GM21515 (cell line): Measurements from ENCODE around the gene TXNRD1.
"Not testable (repeated sequence)": the region's sequence is repeated elsewhere in the genome, so short reads cannot be mapped to it uniquely, and the experiment has no call there.

Source experiments
- ATAC-seq: cut with Tn5 transposase; IDR thresholded peaks from one replicate; pipeline ENCODE4 v1.9.1; 2021; ENCODE audit not compliant: unreplicated experiment

Gene TXNRD1

DNA sequence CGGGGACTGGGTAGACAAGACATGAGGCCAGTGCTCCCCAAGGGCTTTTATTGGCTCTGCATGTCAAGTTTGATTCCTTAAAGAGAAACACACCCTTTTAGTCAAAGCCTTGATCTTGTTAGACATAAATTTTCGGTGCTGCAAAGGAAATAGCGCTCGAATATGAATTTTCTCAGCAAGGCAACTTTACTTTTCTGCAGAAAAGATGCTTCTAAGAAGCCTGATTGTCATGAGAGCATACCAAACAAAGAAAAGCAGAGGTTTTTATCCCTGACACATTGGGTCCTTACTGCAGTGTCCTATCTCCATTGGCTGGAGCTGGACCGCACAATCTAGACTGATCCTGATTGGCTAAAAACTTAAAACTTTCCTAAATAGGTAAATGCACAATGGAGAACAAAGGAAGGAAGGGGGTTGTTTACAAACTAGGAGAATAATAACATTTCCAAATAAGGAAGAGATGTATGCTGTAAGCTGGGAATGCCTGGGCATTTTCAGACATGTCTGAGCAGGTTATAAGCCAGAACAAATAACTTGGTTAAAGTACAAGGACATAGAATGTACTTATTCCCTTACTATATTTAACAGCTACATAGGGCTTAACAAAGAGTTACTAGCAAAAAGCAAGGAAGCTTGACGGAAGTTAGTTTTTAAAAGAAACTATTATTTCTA lies 17.2 kb downstream of the TXNRD1 start:
- no peak for ATAC-seq

DNA sequence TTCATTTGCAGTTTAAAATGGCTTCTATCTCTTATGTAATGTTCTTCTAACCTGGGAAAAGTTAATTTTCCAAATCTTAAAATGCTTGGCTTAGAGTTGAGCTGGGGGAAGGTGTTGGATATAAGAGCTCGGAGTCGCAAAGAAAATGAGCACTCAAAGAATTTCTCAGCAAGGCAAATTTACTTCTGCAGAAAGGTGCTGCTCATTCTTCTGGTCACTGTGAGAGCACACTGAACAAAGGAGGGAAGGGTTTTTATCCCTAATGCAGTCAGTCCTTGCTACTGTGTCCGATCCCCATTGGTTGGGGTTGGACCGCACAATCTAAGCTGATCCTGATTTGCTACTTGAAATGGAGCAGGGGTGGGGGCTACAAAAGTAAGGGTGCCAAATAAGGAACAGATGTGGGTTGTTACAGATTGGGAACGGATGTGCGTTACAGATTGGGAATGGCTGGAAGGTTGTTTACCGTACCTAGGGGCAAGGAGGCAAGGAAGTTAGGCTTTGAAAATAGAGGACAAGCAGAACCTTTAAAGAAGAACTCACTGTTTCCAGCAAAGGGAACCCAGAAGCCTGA lies 19.4 kb downstream of the TXNRD1 start:
- ATAC-seq, result no peak

DNA sequence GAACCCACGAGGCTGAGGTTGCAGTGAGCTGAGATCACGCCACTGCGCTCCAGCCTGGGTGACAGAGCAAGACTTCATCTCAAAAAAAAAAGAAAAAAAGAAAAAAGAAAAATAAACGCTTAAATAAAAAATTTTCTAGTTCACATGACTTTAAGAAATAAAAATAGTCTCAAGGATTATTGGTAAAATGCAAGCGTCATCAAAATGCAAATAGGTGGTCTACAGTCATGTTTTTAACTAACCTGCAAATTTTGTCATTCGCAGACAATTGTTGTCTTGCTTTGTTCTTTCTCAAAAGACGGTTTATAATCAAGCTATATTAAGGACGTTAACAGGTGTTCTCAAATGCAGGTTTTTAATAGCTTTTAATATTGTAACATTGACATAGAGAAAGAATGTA lies 22.4 kb downstream of the TXNRD1 start:
- no peak for ATAC-seq

DNA sequence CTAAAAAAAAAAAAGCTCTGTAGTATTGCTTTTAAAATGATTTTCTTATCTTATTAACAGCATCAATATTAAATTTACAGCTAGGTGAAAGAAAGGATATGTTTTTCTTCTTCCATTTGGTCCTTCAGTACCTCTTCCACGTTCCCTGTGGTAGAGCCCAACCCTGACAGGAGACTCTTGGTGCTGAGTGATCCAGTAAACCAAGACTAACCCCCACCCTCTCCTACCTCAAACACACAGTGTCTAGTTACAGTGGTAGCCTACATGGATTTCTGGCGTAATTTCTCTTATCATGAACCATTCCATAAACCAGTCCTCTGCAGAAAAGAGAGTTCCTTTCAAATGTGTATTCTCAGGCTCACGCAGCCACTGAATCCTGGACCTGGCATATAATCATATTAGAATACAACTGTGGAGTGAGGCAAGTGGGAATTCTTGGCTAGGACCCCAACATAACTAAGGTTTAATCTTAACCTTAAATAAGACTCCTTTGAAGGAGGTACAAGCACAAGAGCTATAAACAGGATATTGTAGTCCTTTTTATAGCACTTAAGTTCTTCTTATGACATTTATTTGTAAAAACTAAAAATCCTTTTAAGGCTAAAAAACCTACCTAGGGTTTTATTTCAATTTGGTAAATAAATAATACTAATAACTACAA lies 27.1 kb downstream of the TXNRD1 start:
- ATAC-seq, result no peak

GRCh38 chr12:104243551-104243950 lies 28.0 kb downstream of the TXNRD1 start:
- ATAC-seq, result no peak

DNA sequence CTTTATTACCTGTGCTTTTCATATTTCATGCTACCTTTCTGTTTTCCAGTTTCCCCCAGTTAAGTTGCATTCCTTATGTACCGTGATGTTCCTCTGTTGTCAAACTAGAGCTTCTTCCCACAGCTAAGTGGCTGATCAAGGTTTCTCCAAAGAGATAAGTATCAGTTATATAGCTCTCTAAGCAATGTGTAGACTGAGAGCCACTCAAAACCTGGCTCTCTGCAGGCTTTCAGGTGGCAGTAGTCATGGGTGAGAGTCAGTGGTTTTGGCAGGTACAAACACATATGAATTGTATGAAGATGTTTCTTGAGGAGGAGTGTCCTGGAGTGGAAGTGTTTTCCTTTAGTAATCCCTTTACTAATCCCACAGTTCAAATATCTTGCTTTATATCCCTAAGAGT lies 28.4 kb downstream of the TXNRD1 start:
- ATAC-seq, result no peak

GRCh38 chr12:104247698-104248097 lies 32.1 kb downstream of the TXNRD1 start:
- ATAC-seq, result no peak

- no peak for ATAC-seq
Measured at GRCh38 chr12:104248444-104248843, 32.9 kb downstream of the TXNRD1 start.

DNA sequence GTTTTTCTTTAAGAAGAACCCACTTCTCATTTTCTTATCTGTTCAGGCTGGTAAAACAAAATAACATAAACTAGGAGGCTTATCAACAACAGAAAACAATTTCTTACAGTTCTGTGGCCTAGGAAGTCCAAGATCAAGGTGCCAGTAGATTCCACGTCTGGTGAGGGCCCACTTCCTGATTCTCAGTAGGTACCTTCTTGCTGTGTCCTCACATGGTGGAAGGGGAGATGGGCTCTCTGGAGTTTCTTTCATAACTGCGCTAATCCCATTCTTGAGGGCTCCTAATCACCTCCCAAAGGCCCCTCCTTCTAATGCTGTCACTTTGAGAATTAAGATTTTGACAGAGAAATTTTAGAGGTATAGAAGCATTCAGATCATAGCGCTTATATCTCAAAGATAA lies 33.4 kb downstream of the TXNRD1 start:
- no peak for ATAC-seq

DNA sequence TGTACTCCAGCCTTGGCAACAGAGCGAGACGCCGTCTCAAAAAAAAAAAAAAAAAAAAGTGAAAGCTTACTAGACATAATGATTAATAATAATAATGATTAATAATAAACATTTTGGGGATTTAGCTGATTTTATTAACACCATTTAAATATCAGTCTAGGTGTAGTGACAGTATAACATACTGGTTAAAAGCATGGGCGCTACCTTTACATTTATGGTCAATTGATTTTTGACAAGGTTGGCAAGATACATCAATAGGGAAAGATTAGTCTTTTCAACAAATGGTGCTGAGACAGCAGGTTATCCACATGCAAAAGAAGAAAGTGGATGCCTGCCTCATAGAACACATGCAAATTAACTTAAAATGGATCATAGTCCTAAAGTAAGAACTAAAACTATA lies 34.3 kb downstream of the TXNRD1 start:
- no peak for ATAC-seq

GRCh38 chr12:104250366-104251125 lies 35.0 kb downstream of the TXNRD1 start:
- ATAC-seq, result no peak

DNA sequence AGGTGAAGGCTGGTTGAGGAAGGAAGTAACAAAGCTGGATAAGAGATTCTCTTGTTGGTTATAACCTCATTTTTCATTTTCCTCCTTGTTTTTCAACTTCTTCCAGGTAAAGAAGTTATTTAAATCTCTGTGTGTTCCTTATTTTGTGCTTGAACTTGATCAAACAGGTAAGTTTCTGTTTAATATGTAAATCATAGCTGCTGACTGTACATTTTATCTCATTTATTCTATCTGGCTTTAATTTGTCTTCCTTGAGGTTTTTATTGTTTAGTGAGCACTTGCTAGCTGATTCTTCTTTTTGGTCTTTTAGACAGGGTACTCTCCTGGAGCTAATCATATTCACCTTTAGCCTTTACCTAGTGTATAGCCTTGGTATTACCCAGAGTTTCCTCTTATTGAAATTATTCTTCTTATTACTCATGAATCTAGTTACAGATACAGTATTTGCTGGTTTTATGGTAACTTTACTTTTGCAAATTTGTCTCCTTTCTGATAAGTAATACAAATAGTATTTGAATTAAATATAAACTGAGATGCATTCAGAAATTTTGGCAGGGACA lies 42.4 kb downstream of the TXNRD1 start:
- no peak for ATAC-seq

DNA sequence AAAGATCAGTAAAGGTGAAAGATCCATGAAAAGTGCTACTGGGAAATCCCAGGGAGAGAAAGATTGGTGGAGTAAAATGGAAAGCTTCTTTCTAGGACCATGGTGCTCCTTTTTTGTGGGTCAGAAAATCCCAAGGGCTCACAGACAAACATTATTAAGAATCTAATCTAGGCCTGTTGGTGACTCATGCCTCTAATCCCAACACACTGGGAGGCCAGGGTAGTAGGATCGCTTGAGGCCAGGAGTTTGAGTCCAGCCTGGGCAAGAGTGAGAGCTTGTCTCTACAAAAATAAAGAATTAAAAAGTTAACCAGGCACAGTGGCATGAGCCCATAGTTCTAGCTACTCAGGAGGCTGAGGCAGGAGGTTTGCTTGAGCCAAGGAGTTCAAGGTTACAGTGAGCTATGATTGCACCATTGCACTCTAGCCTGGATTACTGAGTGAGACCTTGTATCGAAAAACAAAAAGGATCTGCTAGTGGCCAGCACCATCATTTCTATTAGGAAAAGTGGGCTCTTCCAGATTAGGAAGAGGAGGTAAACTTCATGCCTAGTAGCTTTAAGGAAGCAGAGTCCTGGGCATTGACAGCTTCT lies 43.0 kb downstream of the TXNRD1 start:
- ATAC-seq, result no peak

DNA sequence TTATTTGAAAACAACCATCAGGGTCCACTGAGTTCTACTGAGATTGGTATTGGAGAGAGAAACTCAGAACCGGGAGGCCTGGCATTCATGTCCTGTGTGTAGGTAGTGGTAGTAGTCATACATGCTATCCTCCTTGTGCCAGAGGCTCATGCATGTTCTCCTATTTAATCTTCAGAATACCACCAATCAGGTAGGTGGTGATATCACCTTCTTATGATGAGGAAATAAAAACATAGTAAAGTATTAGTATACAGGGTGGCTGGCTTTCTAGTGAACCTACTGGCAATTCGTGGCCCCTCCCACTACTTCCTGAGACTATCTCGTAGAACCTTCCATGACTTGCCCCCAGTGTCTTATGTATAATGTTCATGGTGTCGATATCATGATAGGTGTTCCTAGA lies 47.4 kb downstream of the TXNRD1 start:
- no peak for ATAC-seq

- no peak for ATAC-seq
Measured at GRCh38 chr12:104263580-104264358, 48.2 kb downstream of the TXNRD1 start.

- ATAC-seq, result not testable (repeated sequence)
Measured at GRCh38 chr12:104265436-104265835, 49.9 kb downstream of the TXNRD1 start.

DNA sequence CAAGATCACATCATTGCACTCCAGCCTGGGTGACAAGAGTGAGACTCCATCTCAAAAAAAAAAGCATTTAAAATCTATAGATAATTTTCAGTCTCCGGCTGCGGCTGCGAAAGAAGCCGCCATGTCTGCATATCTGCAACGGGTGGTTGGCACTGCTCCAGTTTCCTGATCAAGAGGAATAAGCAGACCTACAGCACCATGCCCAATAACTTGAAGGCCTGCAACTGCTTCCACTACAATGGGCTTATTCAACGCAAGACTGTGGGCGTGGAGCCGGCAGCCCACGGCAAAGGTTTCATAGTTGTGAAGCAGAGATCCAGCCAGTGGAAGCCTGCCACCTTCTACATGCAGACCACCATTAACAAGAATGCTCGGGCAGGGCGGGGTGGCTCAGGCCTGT lies 57.4 kb downstream of the TXNRD1 start:
- no peak for ATAC-seq

- ATAC-seq, result no peak
Measured at GRCh38 chr12:104273503-104273902, 57.9 kb downstream of the TXNRD1 start.

- no peak for ATAC-seq
Measured at GRCh38 chr12:104274811-104275210, 59.2 kb downstream of the TXNRD1 start.

GRCh38 chr12:104275689-104276088 lies 60.1 kb downstream of the TXNRD1 start:
- ATAC-seq, result peak; percentile 3
